Left renal cortex interstitium (tissue), 4 donors: Measurements from ENCODE around the gene SCYGR3. TPM values are rescaled to one million over a fixed set of nuclear protein-coding genes. Genes with fewer than 3 reads are reported as not detected.

Source experiments
- DNase-seq, 4 donors: peaks; one replicate each; pipeline ENCODE4 v3.0.0-alpha.2; 2013; ENCODE audit warnings: low read depth in 4 of 4, low spot score in 2 of 4, missing footprints in 1 of 4
- polyA plus RNA-seq, 4 donors: library from polyadenylated mRNA; unstranded; fragments of 120-200 nt; gene quantifications; one replicate each; pipeline ENCODE4 v1.2.1, GENCODE V29; 2013; ENCODE audit not compliant: insufficient read length in 4 of 4

The SCYGR3 gene
- polyA plus RNA-seq, 4 donors = not detected

- DNase-seq = no peak
These were observed 48.6 kb downstream of the SCYGR3 start for GRCh38 chr2:227566012-227566411.

GRCh38 chr2:227565080-227565479, 49.6 kb downstream of the SCYGR3 start:
- no peak for DNase-seq

Other genes starting within 250 kb of the SCYGR3 start
- under 1 TPM; 0.06 to 0.13 (median 0.11) TPM for gene TM4SF20, start 235.5 kb downstream of the SCYGR3 start, polyA plus RNA-seq
- not detected for gene SCYGR1, start 226.9 kb downstream of the SCYGR3 start, polyA plus RNA-seq
- 10 to 100 TPM; 65.6 to 83.0 (median 72.3) TPM for gene AGFG1, start 142.7 kb downstream of the SCYGR3 start, polyA plus RNA-seq
- not detected for gene SCYGR2, start 15.9 kb downstream of the SCYGR3 start, polyA plus RNA-seq
- gene SCYGR4, start 2.7 kb upstream of the SCYGR3 start, polyA plus RNA-seq = not detected
- not detected for gene SCYGR5, start 52.0 kb upstream of the SCYGR3 start, polyA plus RNA-seq
- gene SLC19A3, start 103.2 kb upstream of the SCYGR3 start, polyA plus RNA-seq = 10 to 100 TPM in 2 of 4 donors, 1 to 10 TPM in 2; 5.7 to 10.4 (median 9.0) TPM
- gene SCYGR6, start 109.9 kb upstream of the SCYGR3 start, polyA plus RNA-seq = not detected
- not detected for gene SCYGR7, start 113.5 kb upstream of the SCYGR3 start, polyA plus RNA-seq
- gene SCYGR8, start 131.1 kb upstream of the SCYGR3 start, polyA plus RNA-seq = not detected
- under 1 TPM; 0.23 to 0.61 (median 0.42) TPM for gene CCL20, start 199.0 kb upstream of the SCYGR3 start, polyA plus RNA-seq